Measurements from ENCODE around the gene GAK. TPM values are rescaled to one million over a fixed set of nuclear protein-coding genes. Genes with fewer than 3 reads are reported as not detected.
"Not testable (repeated sequence)": the region's sequence is repeated elsewhere in the genome, so short reads cannot be mapped to it uniquely, and the experiment has no call there.

The GAK gene
- total RNA-seq, 1 donor from 2014 or later, result 191 TPM

DNA sequence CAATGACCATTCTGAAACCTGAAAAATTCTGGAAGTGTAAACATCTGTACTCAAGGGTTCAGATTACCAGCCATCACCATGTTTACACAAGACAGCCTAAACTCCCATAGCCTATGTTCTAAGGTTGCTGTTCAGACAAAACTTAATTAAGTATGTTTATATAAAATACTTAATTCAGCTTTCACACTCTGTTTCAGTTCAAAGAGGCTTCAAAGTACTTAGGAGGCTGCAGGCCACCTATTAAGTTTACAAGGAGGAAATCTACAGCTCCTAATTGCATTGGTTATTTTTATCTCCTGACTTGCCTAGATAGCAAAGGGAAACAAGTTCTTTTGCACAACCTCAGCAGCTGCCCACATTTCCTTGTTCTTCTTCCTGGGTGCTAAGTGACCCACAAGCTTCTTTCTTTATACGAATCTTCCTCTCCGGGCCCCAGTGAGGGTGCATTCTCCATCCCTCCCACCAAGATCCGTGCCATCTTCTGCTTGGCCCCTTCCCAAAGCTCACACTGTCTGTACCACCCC, 2.0 kb downstream of the GAK start:
- intact Hi-C loops (cut with micrococcal nuclease), result loop anchor here (2.0 to 5.0 kb wide), 3 partner anchors 15 to 417 kb away; partner anchors contain the start of gene UVSSA

DNA sequence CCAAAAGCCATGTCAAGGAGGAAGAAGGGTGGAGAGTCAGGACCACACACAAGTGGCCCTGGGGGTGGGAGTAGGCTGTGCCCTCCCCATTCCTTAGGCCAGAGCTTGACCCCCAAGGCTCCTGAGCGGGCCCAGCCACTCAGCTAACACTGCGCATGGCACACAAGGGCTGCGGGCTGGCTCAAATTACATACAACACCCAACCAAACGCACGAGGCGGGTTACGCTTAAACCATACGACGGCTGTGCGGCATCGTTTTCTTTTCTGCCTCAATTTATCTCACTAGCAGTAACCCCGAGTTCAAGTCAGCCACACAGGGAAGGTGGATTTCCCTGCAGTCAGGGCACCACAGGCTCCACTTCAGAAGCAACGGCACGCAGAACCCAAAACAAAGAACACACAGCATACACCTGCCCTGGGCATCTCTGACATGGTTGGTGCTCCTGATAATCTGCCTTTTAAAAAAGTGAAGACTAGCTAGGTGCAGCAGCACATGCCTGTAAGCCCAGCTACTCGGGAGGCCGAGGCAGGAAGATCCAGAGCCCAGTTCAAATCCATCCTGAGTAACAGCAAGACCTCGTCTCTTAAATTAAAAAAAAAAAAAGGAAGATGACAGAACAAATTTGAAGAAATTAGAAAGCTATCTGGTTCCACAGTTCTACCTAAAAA, 2.9 kb downstream of the GAK start:
- intact Hi-C loops (cut with micrococcal nuclease), result no loop called here

DNA sequence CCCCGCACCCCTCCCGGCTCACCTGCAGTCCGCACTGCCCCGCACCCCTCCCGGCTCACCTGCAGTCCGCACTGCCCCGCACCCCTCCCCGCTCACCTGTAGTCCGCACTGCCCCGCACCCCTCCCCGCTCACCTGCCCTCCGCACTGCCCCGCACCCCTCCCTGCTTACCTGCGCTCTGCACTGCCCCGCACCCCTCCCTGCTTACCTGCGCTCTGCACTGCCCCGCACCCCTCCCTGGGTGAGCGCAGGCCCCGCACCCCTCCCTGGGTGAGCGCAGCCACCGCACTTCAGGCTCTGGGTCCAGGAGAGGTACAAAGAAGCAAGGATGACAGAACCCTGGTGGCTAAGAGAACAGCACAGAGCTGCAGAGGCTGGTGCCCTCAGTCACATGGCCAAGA, 4.5 kb downstream of the GAK start:
- intact Hi-C loops (cut with micrococcal nuclease), result not testable (repeated sequence)

DNA sequence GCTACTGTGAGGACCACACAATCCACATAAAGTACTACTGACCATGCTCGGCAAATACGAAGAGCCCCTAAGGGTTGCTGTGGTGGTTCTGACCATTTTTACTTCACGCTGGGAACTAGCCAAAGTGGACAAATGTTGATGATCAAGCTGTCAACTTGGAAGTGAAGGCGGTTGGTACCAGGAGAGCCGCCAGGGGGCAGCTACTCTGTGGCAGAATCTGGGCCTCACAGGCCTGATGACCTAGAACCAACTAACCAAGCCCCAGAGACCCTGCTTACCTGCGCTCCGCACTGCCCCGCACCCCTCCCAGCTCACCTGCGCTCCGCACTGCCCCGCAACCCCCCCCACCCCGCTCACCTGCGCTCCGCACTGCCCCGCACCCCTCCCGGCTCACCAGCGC, 5.6 kb downstream of the GAK start:
- intact Hi-C loops (cut with micrococcal nuclease), result no loop called here

DNA sequence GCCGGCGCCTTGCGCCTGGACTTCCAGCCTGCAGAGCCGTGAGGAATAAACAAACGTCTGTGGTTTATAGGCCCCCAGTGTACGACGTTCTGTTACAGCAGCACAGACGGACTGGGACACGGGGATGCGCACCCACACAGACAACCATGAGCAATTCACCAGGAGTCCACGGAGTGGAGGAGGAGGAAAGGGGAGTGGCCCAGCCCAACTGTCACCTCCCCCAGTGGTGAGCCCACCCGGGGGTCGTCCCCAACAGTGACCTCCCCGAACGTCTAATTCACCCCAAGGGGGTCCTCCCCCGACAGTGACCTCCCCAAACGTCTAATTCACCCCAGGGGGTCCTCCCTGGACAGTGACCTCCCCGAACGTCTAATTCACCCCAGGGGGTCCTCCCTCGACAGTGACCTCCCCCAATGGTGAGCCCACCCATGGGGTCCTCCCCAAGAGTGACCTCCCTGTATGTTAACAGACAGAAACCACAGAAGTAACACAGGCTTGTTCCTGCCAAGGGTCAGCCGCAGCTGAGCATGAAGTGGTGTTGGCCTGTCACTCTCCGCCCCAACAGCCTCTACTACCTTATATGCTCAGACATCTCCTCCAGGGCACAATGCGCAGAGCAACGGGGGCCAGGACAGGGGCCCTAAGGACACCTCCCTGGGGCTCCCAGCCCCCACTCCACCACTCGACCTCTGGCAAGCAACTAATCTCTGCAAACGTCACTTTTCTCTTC, 6.2 kb downstream of the GAK start:
- intact Hi-C loops (cut with micrococcal nuclease), result no loop called here

DNA sequence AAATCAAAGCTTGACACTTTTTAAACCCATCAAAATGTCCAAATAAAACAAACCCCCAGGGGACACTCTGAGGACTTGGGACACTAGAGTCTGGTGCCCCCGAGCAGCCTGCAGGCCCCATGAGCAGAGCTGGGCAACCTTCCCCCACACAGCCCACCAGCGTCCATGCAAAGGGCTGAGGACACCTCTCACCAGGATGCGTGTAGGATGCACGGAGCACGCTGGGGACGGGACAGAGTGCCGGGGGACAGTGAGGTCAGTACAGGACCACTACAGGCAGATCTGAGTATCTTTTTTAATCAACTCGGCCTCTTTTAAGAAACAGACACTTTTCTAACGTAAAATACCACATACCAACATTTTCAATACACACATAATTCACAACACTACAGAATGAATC, 6.9 kb downstream of the GAK start:
- intact Hi-C loops (cut with micrococcal nuclease), result no loop called here

DNA sequence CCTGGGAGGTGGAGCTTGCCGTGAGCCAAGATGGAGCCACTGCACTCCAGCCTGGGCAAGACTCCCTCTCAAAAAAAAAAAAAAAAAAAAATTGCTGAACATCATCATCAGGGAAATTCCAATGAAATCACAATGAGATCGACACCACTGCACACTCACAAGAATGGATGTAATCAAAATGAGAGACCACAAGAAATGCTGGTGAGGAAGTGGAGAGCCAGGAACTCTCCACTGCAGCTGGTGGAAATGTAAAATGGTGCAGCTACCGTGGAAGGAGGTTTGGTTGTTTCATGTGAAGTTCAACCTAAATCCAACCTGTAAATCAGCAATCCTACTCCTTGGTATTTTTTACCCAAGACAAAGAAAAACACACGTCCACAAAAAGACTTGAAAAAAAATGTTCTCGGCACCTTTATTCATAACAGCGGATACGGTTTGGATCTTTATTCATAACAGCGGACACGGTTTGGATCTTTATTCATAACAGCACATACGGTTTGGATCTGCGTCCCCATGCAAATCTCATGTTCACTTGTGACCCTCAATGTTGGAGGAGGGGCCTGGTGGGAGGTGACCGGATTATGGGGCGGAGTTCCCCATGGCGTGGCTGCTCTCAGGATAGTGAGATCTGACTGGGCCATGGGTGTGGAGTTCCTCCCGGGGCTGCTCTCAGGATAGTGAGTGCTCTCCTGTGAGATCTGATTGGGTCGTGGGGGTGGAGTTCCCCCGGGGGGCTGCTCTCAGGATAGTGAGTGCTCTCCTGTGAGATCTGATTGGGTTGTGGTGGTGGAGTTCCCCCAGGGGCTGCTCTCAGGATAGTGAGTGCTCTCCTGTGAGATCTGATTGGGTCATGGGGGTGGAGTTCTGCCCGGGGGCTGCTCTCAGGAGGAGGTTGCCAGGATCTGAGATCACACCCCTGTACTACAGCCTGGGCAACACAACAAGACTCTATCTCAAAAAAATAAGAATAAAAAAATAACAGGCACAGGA, 7.7 kb downstream of the GAK start:
- intact Hi-C loops (cut with micrococcal nuclease), result loop anchor here (1.0 kb wide), 1 partner anchor 8 kb away; the partner anchor contains the start of genes GAK and TMEM175

DNA sequence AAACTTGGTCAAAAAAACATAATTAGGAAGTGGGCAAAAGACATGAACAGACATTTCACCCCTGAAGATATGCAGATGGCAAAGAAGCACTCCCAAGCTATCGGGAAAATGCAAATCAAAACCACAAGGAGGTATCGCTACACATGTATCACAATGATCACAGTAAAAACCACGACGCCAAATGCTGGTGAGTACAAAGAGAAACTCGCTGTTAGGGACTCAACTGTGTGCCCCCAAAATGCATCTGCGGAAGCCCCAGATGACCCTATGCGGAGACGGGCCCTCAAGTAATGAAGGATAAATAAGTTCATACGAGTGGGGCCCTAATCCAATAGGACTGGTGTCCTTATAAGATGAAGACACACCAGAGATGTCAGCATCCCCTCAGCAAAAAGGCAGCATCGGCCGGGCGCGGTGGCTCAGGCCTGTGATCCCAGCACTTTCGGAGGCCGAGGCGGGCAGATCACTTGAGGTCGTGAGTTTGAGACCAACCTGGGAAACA, 10.2 kb downstream of the GAK start:
- intact Hi-C loops (cut with micrococcal nuclease), result no loop called here

DNA sequence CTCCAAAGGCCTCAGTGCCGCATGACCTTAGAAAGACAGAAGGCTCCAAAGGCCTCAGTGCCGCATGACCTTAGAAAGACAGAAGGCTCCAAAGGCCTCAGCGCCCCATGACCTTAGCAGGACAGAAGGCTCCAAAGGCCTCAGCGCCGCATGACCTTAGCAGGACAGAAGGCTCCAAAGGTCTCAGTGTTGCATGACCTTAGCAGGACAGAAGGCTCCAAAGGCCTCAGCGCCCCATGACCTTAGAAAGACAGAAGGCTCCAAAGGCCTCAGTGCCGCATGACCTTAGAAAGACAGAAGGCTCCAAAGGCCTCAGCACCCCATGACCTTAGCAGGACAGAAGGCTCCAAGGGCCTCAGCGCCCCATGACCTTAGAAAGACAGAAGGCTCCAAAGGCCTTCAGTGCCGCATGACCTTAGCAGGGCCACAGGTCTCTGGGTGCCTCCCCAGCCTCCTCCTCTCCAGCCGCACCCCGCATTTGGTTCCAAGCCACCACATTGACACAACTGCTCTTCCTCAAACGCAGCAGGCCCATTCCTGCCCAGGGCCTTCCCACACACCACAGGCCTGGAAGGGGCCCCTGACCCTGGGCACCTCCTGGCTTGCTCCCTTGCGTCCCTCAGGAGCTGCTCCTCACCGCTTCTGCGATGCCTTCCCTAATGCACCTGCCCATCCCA, 13.0 kb downstream of the GAK start:
- intact Hi-C loops (cut with micrococcal nuclease), result not testable (repeated sequence)

DNA sequence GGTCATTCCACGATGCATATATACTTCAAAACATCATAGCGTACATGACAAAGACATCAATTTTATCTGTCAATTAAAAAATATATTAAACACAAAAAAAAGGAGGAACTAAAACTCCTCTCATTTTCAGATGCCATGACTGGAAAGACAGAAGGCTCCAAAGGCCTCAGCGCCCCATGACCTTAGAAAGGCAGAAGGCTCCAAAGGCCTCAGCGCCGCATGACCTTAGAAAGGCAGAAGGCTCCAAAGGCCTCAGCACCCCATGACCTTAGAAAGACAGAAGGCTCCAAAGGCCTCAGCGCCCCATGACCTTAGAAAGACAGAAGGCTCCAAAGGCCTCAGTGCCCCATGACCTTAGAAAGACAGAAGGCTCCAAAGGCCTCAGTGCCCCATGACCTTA, 13.5 kb downstream of the GAK start:
- intact Hi-C loops (cut with micrococcal nuclease), result not testable (repeated sequence)

DNA sequence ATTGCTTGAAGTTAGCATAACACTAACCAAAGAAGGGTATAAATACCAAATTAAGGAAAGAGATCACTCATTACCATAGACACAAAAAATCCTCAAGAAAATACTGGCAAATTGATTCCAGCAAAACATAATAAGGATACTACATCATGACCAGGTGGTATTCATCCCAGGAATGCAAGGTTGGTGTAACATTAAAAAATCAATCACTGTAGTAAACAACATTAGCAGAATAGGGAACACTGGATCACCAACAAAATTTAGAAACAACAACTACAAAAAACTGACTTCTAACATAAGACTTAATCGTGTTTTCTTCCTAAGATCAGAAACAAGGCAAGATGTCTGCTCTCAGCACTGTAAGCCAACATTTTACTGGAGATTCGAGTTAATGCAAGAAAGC, 14.1 kb downstream of the GAK start:
- intact Hi-C loops (cut with micrococcal nuclease), result no loop called here

DNA sequence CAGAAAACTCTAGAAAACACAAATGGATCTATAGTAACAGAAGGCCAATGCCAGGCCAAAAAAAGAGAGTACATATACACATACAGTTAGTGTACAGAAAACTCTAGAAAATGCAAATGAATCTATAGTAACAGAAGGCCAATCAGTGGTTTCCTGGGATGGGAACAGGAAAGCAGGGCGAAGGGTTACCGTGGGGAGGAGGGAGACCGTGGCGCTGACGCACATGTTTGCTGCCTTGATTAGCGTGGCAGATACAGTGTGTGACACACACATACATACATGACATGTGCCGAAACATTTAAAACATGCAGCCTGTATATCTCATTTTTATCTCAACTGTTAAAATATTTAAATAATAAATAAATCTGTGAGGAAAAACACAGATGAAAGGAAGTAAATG, 14.7 kb downstream of the GAK start:
- intact Hi-C loops (cut with micrococcal nuclease), result no loop called here

DNA sequence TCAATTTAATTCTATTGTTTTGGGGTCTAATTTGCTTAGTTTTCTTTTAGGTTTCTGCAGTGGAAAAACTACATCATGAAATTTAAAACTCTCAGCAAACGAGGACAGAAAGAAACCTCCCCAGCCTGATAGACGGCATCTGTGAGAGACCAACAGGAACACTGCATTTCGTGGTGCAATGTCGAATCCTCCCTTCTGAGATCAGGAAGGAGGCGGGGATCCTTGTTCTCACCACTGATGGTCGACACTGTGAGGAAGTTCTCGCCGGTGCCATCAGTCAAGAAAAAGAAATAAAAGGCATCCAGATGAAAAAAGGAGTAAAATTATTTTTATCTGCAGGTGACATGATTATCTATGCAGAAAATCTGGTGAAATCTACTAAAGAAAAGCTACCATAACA, 16.5 kb downstream of the GAK start:
- intact Hi-C loops (cut with micrococcal nuclease), result loop anchor here (2.0 kb wide), 1 partner anchor 15 kb away; no protein-coding TSS in a partner anchor

DNA sequence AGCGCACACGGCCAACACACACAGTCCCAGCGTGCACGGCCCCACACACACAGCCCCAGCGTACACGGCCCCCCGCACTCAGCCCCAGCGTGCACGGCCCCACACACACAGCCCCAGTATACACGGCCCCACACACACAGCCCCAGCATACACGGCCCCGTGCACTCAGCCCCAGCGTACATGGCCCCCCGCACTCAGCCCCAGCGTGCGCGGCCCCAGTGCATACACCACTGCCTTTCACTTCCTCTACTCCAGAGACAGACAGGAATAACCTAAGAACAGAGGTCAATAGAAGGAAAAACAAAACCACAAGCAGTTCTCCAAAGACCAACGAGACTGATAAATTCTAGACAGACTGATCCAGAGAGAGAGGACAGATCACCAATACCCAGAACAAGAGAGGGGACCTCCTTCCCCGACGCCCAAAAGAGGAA, 17.1 kb downstream of the GAK start:
- intact Hi-C loops (cut with micrococcal nuclease), result loop anchor here (2.0 kb wide), 1 partner anchor 16 kb away; no protein-coding TSS in a partner anchor

DNA sequence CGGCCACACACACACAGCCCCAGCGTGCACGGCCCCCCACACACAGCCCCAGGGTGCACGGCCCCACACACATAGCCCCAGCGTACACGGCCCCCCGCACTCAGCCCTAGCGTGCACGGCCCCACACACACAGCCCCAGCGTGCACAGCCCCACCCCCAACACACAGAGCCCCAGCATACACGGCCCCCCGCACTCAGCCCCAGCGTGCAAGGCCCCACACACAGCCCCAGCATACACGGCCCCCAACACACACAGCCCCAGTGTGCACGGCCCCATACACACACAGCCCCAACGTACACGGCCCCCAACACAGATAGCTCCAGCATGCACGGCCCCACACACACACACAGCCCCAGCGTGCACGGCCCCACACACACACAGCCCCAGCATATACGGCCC, 17.6 kb downstream of the GAK start:
- intact Hi-C loops (cut with micrococcal nuclease), result loop anchor here (2.0 kb wide), 1 partner anchor 16 kb away; no protein-coding TSS in a partner anchor

DNA sequence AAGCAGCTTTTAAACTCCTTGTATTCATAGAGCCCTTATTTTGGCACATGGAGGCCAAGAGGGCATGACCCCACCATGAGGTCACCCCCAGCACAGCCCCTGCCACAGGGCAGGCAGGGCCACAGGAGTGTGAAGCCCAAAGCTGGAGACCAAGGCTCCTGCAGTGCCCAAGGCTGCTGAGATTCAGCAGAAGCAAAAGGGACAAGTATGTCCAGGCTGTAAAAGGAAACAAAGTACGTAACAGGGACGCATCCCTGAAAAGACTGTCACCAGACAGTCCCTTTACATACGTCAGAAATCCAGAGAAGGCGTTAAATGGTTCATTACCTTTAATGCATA, 18.9 kb downstream of the GAK start:
- intact Hi-C loops (cut with micrococcal nuclease), result no loop called here

DNA sequence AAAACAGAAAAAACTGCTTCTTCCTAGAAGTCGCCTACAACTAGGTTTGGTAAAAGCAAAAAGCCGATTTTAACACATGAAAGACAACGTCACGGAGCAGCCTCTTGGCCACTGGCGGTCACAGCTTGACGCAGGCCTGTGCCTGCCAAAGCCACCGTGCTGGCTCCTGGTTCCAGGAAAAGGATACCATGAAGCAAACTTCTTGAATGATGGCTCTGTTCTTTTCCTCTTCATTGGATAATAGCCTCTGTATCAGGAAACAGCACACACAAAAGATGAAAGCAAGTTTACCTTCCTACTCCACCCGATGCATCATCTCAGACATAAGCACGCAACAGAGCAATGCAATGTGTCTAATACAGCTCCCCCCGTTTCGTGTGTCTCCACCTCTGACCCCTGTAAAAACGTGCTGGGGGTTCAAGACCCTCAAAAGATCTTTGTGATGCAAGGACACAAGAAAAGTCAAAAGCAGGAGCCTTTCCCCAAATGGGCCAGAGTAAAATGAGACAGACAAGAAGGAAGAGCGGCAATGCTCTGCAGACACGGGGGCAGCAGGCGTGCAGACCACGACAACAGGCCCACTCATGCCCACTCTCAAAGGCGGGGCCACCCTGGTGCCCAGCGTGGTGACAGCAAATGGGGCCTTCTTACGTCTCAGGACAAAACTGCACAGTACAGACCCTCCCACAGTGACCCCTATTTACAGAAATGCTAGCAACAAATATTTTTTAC, 19.4 kb downstream of the GAK start:
- intact Hi-C loops (cut with micrococcal nuclease), result no loop called here

DNA sequence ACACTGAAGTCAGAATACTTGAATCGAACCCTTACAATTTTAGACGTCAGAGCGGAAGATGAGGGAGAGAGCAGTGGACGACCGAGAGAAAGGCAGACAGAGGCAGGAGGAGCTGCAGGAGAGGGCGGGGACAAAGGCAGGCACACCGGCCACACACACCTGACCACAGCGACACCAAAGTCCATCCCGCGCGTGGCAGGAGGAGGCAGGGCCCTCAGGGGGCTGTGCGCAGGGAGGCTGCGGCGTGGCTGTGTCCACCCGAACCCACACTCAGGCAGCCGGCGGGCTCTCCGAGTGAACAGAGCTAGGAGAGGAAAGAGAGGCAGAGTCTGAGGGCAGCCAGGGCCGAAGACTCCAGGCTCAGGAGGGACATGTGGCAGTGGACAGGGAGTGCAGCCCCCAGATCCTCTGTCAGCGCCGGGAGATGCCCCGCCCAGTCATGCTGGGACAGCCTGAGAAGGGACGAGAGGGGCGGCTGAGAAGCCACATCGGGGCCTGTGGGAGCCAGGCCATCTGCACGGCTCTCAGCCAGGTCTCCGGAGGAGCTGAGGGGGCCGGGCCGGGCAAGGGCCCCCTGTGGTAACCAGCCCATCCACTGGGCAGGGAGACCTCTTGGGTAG, 20.1 kb downstream of the GAK start:
- intact Hi-C loops (cut with micrococcal nuclease), result no loop called here

DNA sequence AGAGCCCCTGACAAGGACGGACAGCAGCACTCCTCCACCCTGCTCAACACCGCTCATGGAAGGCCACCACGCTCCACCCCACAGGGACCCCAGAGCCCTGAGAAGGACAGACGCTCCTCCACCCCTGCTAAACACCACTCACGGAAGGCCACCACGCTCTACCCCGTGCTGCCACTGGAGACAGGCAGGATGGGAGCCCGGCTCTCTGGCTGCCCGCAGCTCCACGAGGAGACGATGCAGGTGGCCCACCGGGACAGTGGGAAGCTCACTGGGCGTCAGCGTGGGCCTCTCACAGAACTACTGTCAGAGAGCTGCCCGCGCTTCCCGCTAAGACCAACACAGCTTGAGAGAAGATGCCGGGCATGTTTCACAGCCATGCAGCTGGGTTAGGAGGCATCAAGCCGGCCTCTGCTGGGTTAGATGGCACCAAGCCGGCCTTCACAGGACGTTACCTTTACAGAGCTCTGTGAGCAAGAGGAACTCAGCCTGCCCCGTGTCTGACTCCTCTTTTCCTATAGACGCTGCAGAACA, 20.8 kb downstream of the GAK start:
- intact Hi-C loops (cut with micrococcal nuclease), result no loop called here
